Erythroblast (primary cell): ENCODE measurements around the gene ZNF74.

Experiments used
- GATA1 ChIP-seq: IDR thresholded peaks from 2 replicates; pipeline ENCODE4 v1.6.1; 2011; ENCODE audit warnings: low read depth, mild to moderate bottlenecking, control low read depth, low read length, moderate library complexity
- POLR2A ChIP-seq: IDR thresholded peaks from 2 replicates; pipeline ENCODE4 v1.6.1; 2011; ENCODE audit warnings: mild to moderate bottlenecking, low read length

- TF ChIP-seq POLR2A (no peak), GATA1 (no peak)
These were observed 59.3 kb downstream of the ZNF74 start for GRCh38 chr22:20453222-20453621.
